Nephron progenitor cell (in vitro differentiated cells): ENCODE measurements around the gene PRPF40A.
"Not testable (repeated sequence)": the region's sequence is repeated elsewhere in the genome, so short reads cannot be mapped to it uniquely, and the experiment has no call there.

Experiments used
- DNase-seq: peaks from one replicate; pipeline ENCODE4 v3.0.0; 2021
- H3K27ac Mint-ChIP-seq: 2 replicates; pipeline ENCODE4 v1.8.0; 2021; ENCODE audit warnings: mild to moderate bottlenecking, moderate library complexity, mixed read lengths
- H3K27me3 Mint-ChIP-seq: 2 replicates; pipeline ENCODE4 v1.8.0; 2021; ENCODE audit warnings: mild to moderate bottlenecking, low read depth, mixed read lengths; ENCODE audit not compliant: poor library complexity
- H3K36me3 Mint-ChIP-seq: 2 replicates; pipeline ENCODE4 v1.8.0; 2021; ENCODE audit warnings: low read depth, mixed read lengths
- H3K4me1 Mint-ChIP-seq: 2 replicates; pipeline ENCODE4 v1.8.0; 2021; ENCODE audit warnings: mixed read lengths
- H3K4me3 Mint-ChIP-seq: 2 replicates; pipeline ENCODE4 v1.8.0; 2021; ENCODE audit warnings: mild to moderate bottlenecking, moderate library complexity, mixed read lengths
- H3K9me3 Mint-ChIP-seq: 2 replicates; pipeline ENCODE4 v1.8.0; 2021; ENCODE audit warnings: mild to moderate bottlenecking, moderate library complexity, mixed read lengths
- TF ChIP-seq, protein P1 (sequence below): fragments of 200-600 bp; sonication (generic); IDR thresholded peaks from 2 replicates; pipeline ENCODE4 v1.5.0; 2021; ENCODE audit warnings: antibody characterized with exemption

The PRPF40A gene

GRCh38 chr2:152730591-152731333 is 13.5 kb upstream of the PRPF40A start:
- Mint-ChIP-seq H3K9me3 (no peaks in the 10 kb centered on the region), H3K4me3 (no peak overlapping the region), H3K27ac (no peak overlapping the region), H3K36me3 (peaks cover 28% of the 10 kb centered on the region), H3K27me3 (no peaks in the 10 kb centered on the region), H3K4me1 (no peaks in the 10 kb centered on the region)
- DNase-seq, result no peak
- TF ChIP-seq, protein P1, sequence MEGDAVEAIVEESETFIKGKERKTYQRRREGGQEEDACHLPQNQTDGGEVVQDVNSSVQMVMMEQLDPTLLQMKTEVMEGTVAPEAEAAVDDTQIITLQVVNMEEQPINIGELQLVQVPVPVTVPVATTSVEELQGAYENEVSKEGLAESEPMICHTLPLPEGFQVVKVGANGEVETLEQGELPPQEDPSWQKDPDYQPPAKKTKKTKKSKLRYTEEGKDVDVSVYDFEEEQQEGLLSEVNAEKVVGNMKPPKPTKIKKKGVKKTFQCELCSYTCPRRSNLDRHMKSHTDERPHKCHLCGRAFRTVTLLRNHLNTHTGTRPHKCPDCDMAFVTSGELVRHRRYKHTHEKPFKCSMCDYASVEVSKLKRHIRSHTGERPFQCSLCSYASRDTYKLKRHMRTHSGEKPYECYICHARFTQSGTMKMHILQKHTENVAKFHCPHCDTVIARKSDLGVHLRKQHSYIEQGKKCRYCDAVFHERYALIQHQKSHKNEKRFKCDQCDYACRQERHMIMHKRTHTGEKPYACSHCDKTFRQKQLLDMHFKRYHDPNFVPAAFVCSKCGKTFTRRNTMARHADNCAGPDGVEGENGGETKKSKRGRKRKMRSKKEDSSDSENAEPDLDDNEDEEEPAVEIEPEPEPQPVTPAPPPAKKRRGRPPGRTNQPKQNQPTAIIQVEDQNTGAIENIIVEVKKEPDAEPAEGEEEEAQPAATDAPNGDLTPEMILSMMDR, result no peak

DNA sequence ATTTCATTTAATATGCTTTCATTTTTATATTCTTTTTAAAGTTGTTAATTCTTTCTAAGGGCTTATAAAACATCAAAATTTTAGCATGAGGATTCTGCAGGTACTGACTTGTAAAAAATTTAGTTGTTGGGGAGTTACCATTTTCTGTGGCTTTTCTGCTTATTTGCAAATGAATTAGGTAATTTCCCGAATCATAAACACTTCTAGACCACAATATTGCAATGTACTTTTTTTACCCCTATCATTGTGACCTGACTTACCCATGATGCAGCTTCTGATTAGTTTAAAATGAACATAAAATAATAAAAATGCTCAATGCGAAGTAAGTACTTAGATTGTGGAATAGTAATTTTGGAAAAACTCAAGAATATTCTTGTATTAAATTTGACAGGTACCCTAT is 12.6 kb upstream of the PRPF40A start:
- Mint-ChIP-seq H3K27me3 (no peaks in the 10 kb centered on the region), H3K27ac (no peak overlapping the region), H3K9me3 (no peaks in the 10 kb centered on the region), H3K36me3 (peaks cover 20% of the 10 kb centered on the region), H3K4me3 (no peak overlapping the region), H3K4me1 (no peaks in the 10 kb centered on the region)
- no peak for DNase-seq
- TF ChIP-seq, protein P1, result no peak

DNA sequence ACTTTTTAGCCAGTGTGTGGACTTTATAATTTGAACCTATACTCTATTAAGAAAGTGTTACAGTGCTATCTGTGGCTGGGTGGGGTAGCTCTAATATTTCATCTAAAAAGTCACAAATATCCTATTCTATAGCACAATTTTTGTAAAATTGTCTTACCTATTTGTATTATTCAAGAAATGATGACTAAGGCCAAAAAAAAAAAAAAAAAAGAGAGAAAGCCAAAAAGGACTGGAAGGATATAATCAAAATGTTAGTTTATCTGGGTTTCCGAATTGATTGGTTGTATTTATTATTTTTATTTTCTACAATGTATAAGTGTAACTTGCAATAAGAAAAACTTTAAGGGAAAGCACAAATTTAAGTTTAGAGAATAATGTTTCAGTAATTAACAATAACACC is 6.7 kb upstream of the PRPF40A start:
- no peak for DNase-seq
- Mint-ChIP-seq H3K4me3 (no peak overlapping the region), H3K27ac (no peak overlapping the region), H3K9me3 (no peaks in the 10 kb centered on the region), H3K4me1 (peaks cover 37% of the 10 kb centered on the region), H3K36me3 (peaks cover 39% of the 10 kb centered on the region), H3K27me3 (no peaks in the 10 kb centered on the region)
- TF ChIP-seq, protein P1, result no peak

- Mint-ChIP-seq H3K4me1 (peaks cover 37% of the 10 kb centered on the region), H3K36me3 (peaks cover 30% of the 10 kb centered on the region)
- not testable (repeated sequence) for DNase-seq, H3K27me3 Mint-ChIP-seq, H3K9me3 Mint-ChIP-seq, H3K4me3 Mint-ChIP-seq, H3K27ac Mint-ChIP-seq
Observed at GRCh38 chr2:152722639-152723038, 5.4 kb upstream of the PRPF40A start.

DNA sequence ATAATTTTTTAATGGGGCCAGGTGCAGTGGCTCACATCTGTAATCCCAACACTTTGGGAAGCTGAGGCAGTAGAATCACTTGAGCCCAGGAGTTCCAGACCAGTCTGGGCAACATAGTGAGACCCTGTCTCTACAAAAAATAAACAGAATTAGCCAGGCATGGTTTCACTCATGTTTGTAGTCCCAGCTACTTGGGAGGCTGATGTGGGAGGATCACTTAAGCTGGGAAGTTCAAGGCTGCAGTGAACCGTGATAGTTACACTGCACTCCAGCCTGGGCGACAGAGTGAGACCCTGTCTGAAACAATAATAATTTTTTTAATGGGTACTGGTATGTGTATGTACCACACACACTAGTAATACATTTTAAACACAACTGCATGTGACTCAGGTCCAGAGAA is 3.5 kb upstream of the PRPF40A start:
- TF ChIP-seq, protein P1, result no peak
- Mint-ChIP-seq H3K27me3 (no peaks in the 10 kb centered on the region), H3K9me3 (no peaks in the 10 kb centered on the region), H3K4me3 (peak overlapping the region; percentile 98), H3K4me1 (peaks cover 52% of the 10 kb centered on the region), H3K36me3 (peaks cover 27% of the 10 kb centered on the region), H3K27ac (no peak overlapping the region)
- no peak for DNase-seq

- H3K27ac Mint-ChIP-seq, result peak overlapping the region; percentile 99
- no peaks in the 10 kb centered on the region for H3K27me3 Mint-ChIP-seq
- H3K4me1 Mint-ChIP-seq, result peaks cover 64% of the 10 kb centered on the region
- DNase-seq, result no peak
- H3K4me3 Mint-ChIP-seq, result peak overlapping the region; percentile 98
- no peaks in the 10 kb centered on the region for H3K9me3 Mint-ChIP-seq
- TF ChIP-seq, protein P1, result no peak
- peaks cover 34% of the 10 kb centered on the region for H3K36me3 Mint-ChIP-seq
Observed at GRCh38 chr2:152718909-152719645, 1.8 kb upstream of the PRPF40A start.
